SU-DHL-6 (cell line): Measurements from ENCODE around the gene RAPGEF4.

Experiments used
- EZH2phosphoT487 ChIP-seq: fragments of 200-600 bp; sonication (generic), shearing (Covaris generic); conservative IDR thresholded peaks from 2 replicates; pipeline ENCODE4 v1.6.1; 2018; ENCODE audit warnings: mild to moderate bottlenecking, antibody characterized with exemption, low read length, moderate library complexity, mixed read lengths
- TF ChIP-seq, protein P1 (sequence below): fragments of 200-600 bp; sonication (generic); IDR thresholded peaks from one replicate; pipeline ENCODE4 v1.5.1; 2017; ENCODE audit warnings: antibody characterized with exemption, mild to moderate bottlenecking, low read length, moderate library complexity; ENCODE audit not compliant: insufficient read depth, poor library complexity, severe bottlenecking

DNA sequence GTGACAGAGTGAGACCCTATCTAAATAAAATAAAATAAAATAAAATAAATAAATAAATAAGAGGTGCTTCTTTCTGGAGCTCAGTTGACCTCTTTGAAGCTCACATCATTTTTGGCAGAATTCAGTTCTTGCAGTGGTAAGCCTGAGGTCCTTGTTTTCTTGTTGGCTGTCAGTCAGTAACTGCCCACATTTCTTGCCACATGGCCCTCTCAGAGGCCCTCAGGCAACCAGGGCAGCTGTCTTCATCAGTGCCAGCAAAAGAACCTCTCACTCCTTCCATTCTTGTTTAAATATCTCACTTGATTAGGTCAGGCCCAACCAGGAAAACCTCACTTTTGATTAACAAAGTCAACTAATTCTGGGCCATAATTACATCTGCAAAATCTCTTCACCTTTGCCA, 53.2 kb downstream of the RAPGEF4 start:
- TF ChIP-seq, protein P1, sequence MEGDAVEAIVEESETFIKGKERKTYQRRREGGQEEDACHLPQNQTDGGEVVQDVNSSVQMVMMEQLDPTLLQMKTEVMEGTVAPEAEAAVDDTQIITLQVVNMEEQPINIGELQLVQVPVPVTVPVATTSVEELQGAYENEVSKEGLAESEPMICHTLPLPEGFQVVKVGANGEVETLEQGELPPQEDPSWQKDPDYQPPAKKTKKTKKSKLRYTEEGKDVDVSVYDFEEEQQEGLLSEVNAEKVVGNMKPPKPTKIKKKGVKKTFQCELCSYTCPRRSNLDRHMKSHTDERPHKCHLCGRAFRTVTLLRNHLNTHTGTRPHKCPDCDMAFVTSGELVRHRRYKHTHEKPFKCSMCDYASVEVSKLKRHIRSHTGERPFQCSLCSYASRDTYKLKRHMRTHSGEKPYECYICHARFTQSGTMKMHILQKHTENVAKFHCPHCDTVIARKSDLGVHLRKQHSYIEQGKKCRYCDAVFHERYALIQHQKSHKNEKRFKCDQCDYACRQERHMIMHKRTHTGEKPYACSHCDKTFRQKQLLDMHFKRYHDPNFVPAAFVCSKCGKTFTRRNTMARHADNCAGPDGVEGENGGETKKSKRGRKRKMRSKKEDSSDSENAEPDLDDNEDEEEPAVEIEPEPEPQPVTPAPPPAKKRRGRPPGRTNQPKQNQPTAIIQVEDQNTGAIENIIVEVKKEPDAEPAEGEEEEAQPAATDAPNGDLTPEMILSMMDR = no peak
- TF ChIP-seq EZH2phosphoT487 = no peak
